Kidney glomerular epithelial cell (primary cell): ENCODE measurements around the gene SARS1.

Experiments used
- DNase-seq: peaks from one replicate; lab custom pipeline; 2025; lab: John Stamatoyannopoulos, UW

Gene SARS1

GRCh38 chr1:109250454-109251276, 36.9 kb downstream of the SARS1 start:
- no peak for DNase-seq

GRCh38 chr1:109251277-109252166, 37.8 kb downstream of the SARS1 start:
- DNase-seq = no peak

- no peak for DNase-seq
These were observed 38.6 kb downstream of the SARS1 start for GRCh38 chr1:109252167-109252892.

GRCh38 chr1:109252893-109253802, 39.4 kb downstream of the SARS1 start:
- peak; percentile 79 for DNase-seq

GRCh38 chr1:109253803-109254620, 40.3 kb downstream of the SARS1 start:
- DNase-seq = peak; percentile 93

GRCh38 chr1:109254621-109255096, 40.9 kb downstream of the SARS1 start:
- DNase-seq = peak; percentile 85

GRCh38 chr1:109255097-109255651, 41.5 kb downstream of the SARS1 start:
- DNase-seq = no peak

- no peak for DNase-seq
These were observed 42.0 kb downstream of the SARS1 start for GRCh38 chr1:109255678-109256077.

- no peak for DNase-seq
These were observed 42.4 kb downstream of the SARS1 start for GRCh38 chr1:109256085-109256484.

GRCh38 chr1:109256971-109257681, 43.4 kb downstream of the SARS1 start:
- peak; percentile 61 for DNase-seq

- DNase-seq = no peak
These were observed 44.1 kb downstream of the SARS1 start for GRCh38 chr1:109257682-109258421.

GRCh38 chr1:109258481-109259466, 45.1 kb downstream of the SARS1 start:
- DNase-seq = no peak

- DNase-seq = no peak
These were observed 46.2 kb downstream of the SARS1 start for GRCh38 chr1:109259674-109260557.

GRCh38 chr1:109261006-109261405, 47.3 kb downstream of the SARS1 start:
- no peak for DNase-seq

GRCh38 chr1:109261578-109261977, 47.9 kb downstream of the SARS1 start:
- no peak for DNase-seq
